Measurements from ENCODE around the gene ELOVL7. TPM values are rescaled to one million over a fixed set of nuclear protein-coding genes. Genes with fewer than 3 reads are reported as not detected.
"Not testable (repeated sequence)": the region's sequence is repeated elsewhere in the genome, so short reads cannot be mapped to it uniquely, and the experiment has no call there.

ELOVL7 gene
- total RNA-seq, 4 donors from 2014 or later = 41.5 to 96.9 (median 69.8) TPM

DNA sequence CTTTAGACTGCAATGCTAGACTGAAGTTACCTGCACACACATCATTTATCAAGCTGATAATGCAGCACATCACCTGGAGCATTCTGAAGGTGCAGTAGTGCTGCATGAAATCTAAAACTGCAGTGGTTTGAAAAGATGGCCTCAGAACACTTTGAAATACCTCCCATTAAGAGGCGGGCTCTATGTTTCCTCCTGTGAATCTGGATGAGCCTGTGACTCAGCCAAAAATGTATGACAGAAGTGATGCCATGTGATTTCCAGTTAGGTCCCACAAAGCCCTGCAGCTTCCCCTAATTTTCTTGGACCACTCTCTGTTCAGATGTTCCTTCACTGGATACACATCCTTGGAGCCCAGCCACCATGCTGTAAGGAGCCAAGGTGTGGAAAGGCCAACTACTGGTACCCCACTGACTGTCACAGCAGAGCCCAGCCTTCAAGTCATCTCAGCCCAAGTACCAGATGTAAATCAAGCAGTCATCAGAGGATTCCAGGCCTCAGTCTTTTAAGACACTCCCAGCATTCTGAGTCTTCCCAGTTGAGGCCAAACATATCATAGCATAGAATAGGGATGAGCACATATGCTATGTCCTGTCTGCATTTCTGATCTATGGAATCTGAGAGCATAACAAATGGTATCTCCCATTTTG is 116.9 kb downstream of the ELOVL7 start:
- no peak for DNase-seq (ENCODE audit: low spot score in 2 of 2)
- intact Hi-C loops (cut with DNase I; ENCODE audit: low total_unique reads) = no loop called here
- H3K4me3 ChIP-seq (ENCODE audit: low read depth, poor library complexity, severe bottlenecking) = no peak overlapping the region
- WGBS, 2 donors = 70 to 85% methylated on average over 1 of the region's 1 CpG
- TF ChIP-seq, protein P1, sequence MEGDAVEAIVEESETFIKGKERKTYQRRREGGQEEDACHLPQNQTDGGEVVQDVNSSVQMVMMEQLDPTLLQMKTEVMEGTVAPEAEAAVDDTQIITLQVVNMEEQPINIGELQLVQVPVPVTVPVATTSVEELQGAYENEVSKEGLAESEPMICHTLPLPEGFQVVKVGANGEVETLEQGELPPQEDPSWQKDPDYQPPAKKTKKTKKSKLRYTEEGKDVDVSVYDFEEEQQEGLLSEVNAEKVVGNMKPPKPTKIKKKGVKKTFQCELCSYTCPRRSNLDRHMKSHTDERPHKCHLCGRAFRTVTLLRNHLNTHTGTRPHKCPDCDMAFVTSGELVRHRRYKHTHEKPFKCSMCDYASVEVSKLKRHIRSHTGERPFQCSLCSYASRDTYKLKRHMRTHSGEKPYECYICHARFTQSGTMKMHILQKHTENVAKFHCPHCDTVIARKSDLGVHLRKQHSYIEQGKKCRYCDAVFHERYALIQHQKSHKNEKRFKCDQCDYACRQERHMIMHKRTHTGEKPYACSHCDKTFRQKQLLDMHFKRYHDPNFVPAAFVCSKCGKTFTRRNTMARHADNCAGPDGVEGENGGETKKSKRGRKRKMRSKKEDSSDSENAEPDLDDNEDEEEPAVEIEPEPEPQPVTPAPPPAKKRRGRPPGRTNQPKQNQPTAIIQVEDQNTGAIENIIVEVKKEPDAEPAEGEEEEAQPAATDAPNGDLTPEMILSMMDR (IDR thresholded peaks at IDR 0.05) = no peak
- TF ChIP-seq POLR2A (IDR thresholded peaks at IDR 0.05) = no peak

DNA sequence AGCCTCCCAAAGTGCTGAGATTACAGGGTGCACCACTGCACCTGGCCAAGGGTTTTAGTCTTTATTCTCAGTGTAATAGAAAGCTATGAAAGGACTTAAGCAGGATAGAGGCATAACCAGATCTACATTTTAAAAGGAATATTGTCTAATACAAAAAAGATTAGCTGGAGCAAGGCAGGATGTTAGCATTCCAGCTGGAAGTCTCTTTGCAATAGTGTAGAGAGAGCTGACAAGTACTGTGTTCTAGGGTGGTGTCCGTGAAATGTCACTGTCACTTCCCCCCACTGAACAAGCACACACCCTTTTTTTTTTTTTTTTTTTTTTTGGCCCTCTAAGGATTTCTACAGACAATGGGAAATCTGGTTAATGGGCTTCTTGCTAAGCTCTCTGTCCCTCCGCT is 119.9 kb downstream of the ELOVL7 start:
- no peak overlapping the region for H3K4me3 ChIP-seq (ENCODE audit: low read depth, poor library complexity, severe bottlenecking)
- TF ChIP-seq, protein P1 (IDR thresholded peaks at IDR 0.05) = no peak
- no peak for TF ChIP-seq POLR2A (IDR thresholded peaks at IDR 0.05)
- 72 to 85% methylated on average over 2 of the region's 2 CpGs for WGBS, 2 donors
- intact Hi-C loops (cut with DNase I; ENCODE audit: low total_unique reads) = no loop called here
- DNase-seq (ENCODE audit: low spot score in 2 of 2) = no peak

DNA sequence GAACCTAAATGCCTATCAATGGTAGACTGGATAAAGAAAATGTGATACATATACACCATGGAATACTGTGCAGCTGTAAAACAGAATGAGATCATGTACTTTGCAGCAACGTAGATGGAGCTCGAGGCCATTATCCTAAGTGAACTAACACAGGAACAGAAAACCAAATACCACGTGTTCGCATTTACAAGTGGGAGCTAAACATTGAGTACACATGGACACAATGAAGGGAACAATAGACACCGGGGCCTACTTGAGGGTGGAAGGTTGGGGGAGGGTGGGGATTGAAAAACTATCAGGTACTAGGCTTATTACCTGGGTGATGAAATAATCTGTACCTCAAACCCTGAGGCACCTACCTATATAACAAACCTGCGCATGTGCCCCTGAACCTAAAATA is 121.7 kb downstream of the ELOVL7 start:
- WGBS, 2 donors = 58 to 60% methylated on average over 6 of the region's 6 CpGs
- TF ChIP-seq POLR2A (IDR thresholded peaks at IDR 0.05) = no peak
- TF ChIP-seq, protein P1 (IDR thresholded peaks at IDR 0.05) = no peak
- no peak for DNase-seq (ENCODE audit: low spot score in 2 of 2)
- intact Hi-C loops (cut with DNase I; ENCODE audit: low total_unique reads) = no loop called here
- H3K4me3 ChIP-seq (ENCODE audit: low read depth, poor library complexity, severe bottlenecking) = no peak overlapping the region

DNA sequence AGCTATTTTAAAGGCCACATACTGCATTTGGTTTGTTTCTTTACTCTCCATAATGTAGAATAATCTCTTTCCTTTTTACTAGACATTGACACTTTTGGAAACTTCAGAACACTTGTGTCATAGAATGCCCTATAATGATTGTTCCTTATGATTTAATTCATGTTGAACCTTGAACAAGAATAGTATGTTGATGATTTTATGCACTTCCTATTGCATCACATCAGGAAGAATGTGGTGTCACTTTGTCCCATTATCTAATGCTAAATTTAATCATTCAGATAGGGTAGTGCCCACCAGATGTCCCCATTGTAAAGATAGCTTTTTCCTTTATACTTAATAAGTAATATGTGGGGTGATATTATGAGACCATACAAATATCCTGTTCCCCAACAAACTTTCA is 124.7 kb downstream of the ELOVL7 start:
- TF ChIP-seq, protein P1 (IDR thresholded peaks at IDR 0.05) = no peak
- no peak for TF ChIP-seq POLR2A (IDR thresholded peaks at IDR 0.05)
- intact Hi-C loops (cut with DNase I; ENCODE audit: low total_unique reads) = no loop called here
- DNase-seq (ENCODE audit: low spot score in 2 of 2) = no peak
- no peak overlapping the region for H3K4me3 ChIP-seq (ENCODE audit: low read depth, poor library complexity, severe bottlenecking)

DNA sequence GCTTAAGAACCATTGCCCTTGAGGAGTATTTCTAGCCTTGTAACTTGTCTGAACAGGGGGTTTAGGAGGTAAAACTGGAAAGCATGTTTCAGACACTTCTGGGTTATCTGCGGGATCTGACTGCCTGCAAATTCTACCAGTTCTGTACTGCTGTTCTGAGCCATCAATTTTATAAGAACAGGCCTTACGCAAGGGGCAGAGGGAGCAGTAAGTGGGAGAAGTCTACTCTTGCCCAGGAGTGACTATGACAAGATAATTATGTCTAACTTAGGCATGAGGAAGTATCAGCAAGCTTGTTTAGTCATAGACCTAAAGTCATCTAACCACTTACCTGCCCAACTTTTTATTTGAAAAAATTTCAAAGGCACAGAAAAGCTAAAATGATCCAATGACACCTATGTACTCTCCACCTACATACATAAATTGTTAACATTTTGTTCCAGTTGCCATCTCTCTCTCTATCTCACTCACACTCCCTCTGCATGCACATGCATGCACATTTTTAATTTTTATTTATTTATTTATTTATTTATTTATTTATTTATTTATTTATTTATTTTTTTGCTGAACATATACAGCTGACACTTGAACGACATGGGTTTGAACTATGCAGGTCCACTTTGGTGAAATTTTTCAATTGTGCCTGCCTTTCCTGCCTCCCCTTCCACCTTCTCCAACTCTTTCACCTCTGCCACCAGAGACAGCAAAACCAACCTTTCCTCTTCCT is 125.7 kb downstream of the ELOVL7 start:
- WGBS, 2 donors = 54 to 55% methylated on average over 3 of the region's 3 CpGs
- intact Hi-C loops (cut with DNase I; ENCODE audit: low total_unique reads) = no loop called here
- DNase-seq (ENCODE audit: low spot score in 2 of 2) = no peak
- H3K4me3 ChIP-seq (ENCODE audit: low read depth, poor library complexity, severe bottlenecking) = no peak overlapping the region
- TF ChIP-seq POLR2A (IDR thresholded peaks at IDR 0.05) = no peak
- TF ChIP-seq, protein P1 (IDR thresholded peaks at IDR 0.05) = no peak

DNA sequence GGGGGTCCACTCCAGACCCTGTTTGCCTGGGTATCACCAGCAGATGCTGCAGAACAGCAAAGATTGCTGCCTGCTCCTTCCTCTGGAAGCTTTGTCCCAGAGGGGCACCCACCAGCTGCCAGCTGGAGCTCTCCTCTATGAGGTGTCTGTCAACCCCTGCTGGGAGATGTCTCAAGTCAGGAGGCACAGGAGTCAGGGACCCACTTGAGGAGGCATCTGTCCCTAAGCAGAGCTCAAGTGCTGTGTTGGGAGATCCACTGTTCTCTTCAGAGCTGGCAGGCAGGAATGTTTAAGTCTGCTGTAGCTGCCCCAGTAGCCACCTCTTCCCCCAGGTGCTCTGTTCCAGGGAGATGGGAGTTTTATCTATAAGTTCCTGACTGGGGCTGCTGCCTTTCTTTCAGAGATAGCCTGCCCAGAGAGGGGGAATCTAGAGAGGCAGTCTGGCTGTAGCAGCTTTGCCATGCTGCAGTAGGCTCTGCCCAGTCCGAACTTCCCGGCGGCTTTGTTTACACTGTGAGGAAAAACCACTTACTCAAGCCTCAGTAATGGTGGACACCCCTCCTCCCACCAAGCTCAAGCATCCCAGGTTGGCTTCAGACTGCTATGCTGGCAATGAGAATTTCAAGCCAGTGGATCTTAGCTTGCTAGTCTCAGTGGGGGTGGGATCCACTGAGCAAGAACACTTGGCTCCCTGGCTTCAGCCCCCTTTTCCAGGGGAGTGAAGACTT is 128.7 kb downstream of the ELOVL7 start:
- 75 to 94% methylated on average over 3 of the region's 3 CpGs for WGBS, 2 donors

More for the DNA sequence above, 128.7 kb downstream of the ELOVL7 start:
- intact Hi-C loops (cut with DNase I; ENCODE audit: low total_unique reads); H3K4me3 ChIP-seq (ENCODE audit: low read depth, poor library complexity, severe bottlenecking); DNase-seq (ENCODE audit: low spot score in 2 of 2): not testable (repeated sequence)
